Tibial artery (tissue), 4 donors: ENCODE measurements around the gene APBB2.

Source experiments
- DNase-seq, 2 donors: peaks; one replicate each; pipeline ENCODE4 v3.0.0-alpha.2; 2019
- H3K27ac ChIP-seq, 2 donors: fragments of 200-600 bp; sonication (generic) in 1 of 2; 1 replicate in 1 of 2; 2 replicates in 1 of 2; pipeline ENCODE4 v1.5.1; 2018 to 2019; ENCODE audit warnings: mild to moderate bottlenecking in 1 of 2
- H3K27me3 ChIP-seq, 2 donors: fragments of 200-600 bp; sonication (generic) in 1 of 2; one replicate each; pipeline versions ENCODE4 v1.5.1 to v1.6.0; 2016 to 2019
- H3K36me3 ChIP-seq, 3 donors: fragments of 200-600 bp; sonication (generic) in 2 of 3; one replicate each; pipeline ENCODE4 v1.5.1; 2016 to 2019; ENCODE audit warnings: mild to moderate bottlenecking in 2 of 3
- H3K4me1 ChIP-seq, 4 donors: fragments of 200-600 bp; sonication (generic) in 2 of 4; 1 replicate in 3 of 4; 2 replicates in 1 of 4; pipeline ENCODE4 v1.5.1; 2016 to 2019
- H3K4me3 ChIP-seq, 2 donors: fragments of 200-600 bp; sonication (generic) in 1 of 2; 1 replicate in 1 of 2; 2 replicates in 1 of 2; pipeline ENCODE4 v1.5.1; 2018 to 2019; ENCODE audit warnings: mild to moderate bottlenecking in 2 of 2
- H3K9me3 ChIP-seq, 3 donors: fragments of 200-600 bp; sonication (generic) in 1 of 3; one replicate each; pipeline ENCODE4 v1.5.1; 2016 to 2019
- CTCF ChIP-seq, 2 experiments: fragments of 200-600 bp in 1 of 2; fragments of 450-650 bp in 1 of 2; IDR thresholded peaks; one replicate each; pipeline ENCODE4 v1.5.1; 2017 to 2019; ENCODE audit warnings: antibody characterized with exemption in 2 of 2, mild to moderate bottlenecking in 1 of 2, moderate library complexity in 1 of 2
- intact Hi-C: fragments of 100-400 bp; cut with DNase I; formaldehyde crosslinking; loops from one replicate; pipeline ENCODE4 v1.15.0; 2023; ENCODE audit warnings: low total_unique reads

Gene APBB2

GRCh38 chr4:41167191-41167590 is 47.2 kb downstream of the APBB2 start:
- Histone ChIP-seq H3K9me3 (no peaks in the 10 kb centered on the region), H3K4me1 (peaks cover 0 to 35% (median 9%) of the 10 kb centered on the region in 4 donors), H3K36me3 (no peaks in the 10 kb centered on the region), H3K27me3 (no peaks in the 10 kb centered on the region), H3K27ac (no peak overlapping the region), H3K4me3 (no peak overlapping the region)
- intact Hi-C loops: no loop called here
- no peak for TF ChIP-seq CTCF (IDR thresholded peaks at IDR 0.05)
- DNase-seq: no peak

- no peak for DNase-seq
- Histone ChIP-seq H3K27me3 (no peaks in the 10 kb centered on the region), H3K4me3 (no peak overlapping the region), H3K27ac (no peak overlapping the region), H3K9me3 (no peaks in the 10 kb centered on the region), H3K36me3 (no peaks in the 10 kb centered on the region), H3K4me1 (peaks cover 0 to 29% (median 13%) of the 10 kb centered on the region in 4 donors)
- intact Hi-C loops: no loop called here
- no peak for TF ChIP-seq CTCF (IDR thresholded peaks at IDR 0.05)
Observed at GRCh38 chr4:41164405-41164804, 49.9 kb downstream of the APBB2 start.

GRCh38 chr4:41161355-41161754 is 53.0 kb downstream of the APBB2 start:
- DNase-seq: no peak
- intact Hi-C loops: no loop called here
- no peaks in the 10 kb centered on the region for H3K36me3 ChIP-seq
- TF ChIP-seq CTCF (IDR thresholded peaks at IDR 0.05): no peak
- H3K4me3 ChIP-seq: no peak overlapping the region
- H3K27me3 ChIP-seq: no peaks in the 10 kb centered on the region
- H3K9me3 ChIP-seq: no peaks in the 10 kb centered on the region
- peaks cover 0 to 51% (median 20%) of the 10 kb centered on the region in 4 donors for H3K4me1 ChIP-seq
- no peak overlapping the region for H3K27ac ChIP-seq

GRCh38 chr4:41160856-41161255 is 53.5 kb downstream of the APBB2 start:
- Histone ChIP-seq H3K36me3 (no peaks in the 10 kb centered on the region), H3K4me3 (no peak overlapping the region), H3K27me3 (no peaks in the 10 kb centered on the region), H3K9me3 (no peaks in the 10 kb centered on the region), H3K27ac (no peak overlapping the region), H3K4me1 (peaks cover 0 to 56% (median 24%) of the 10 kb centered on the region in 4 donors)
- TF ChIP-seq CTCF (IDR thresholded peaks at IDR 0.05): no peak
- DNase-seq: no peak
- intact Hi-C loops: no loop called here

- intact Hi-C loops: no loop called here
- Histone ChIP-seq H3K27me3 (no peaks in the 10 kb centered on the region), H3K27ac (peak overlapping the region in 1 of 2 donors; percentile 21), H3K4me3 (no peak overlapping the region), H3K4me1 (peaks cover 0 to 63% (median 26%) of the 10 kb centered on the region in 4 donors), H3K36me3 (no peaks in the 10 kb centered on the region), H3K9me3 (no peaks in the 10 kb centered on the region)
- DNase-seq: no peak
- no peak for TF ChIP-seq CTCF (IDR thresholded peaks at IDR 0.05)
Observed at GRCh38 chr4:41160012-41160789, 54.1 kb downstream of the APBB2 start.
